ELF-1 (cell line): ENCODE data around the gene CTIF.

Experiments used
- DNase-seq: peaks from one replicate; pipeline ENCODE4 v3.0.0-alpha.2; 2016; ENCODE audit warnings: low read depth, low spot score

The CTIF gene

GRCh38 chr18:48898521-48898920, 359.7 kb downstream of the CTIF start:
- no peak for DNase-seq

GRCh38 chr18:48899558-48900174, 360.8 kb downstream of the CTIF start:
- no peak for DNase-seq

- DNase-seq, result no peak
These were observed 361.6 kb downstream of the CTIF start for GRCh38 chr18:48900469-48900868.

- no peak for DNase-seq
These were observed 362.6 kb downstream of the CTIF start for GRCh38 chr18:48901145-48902022.

GRCh38 chr18:48902023-48902855, 363.4 kb downstream of the CTIF start:
- DNase-seq, result peak; percentile 65

- peak; percentile 12 for DNase-seq
These were observed 364.2 kb downstream of the CTIF start for GRCh38 chr18:48902856-48903601.

- DNase-seq, result no peak
These were observed 365.3 kb downstream of the CTIF start for GRCh38 chr18:48904091-48904490.

GRCh38 chr18:48904847-48905394, 366.1 kb downstream of the CTIF start:
- no peak for DNase-seq

GRCh38 chr18:48905513-48905912, 366.7 kb downstream of the CTIF start:
- no peak for DNase-seq

- no peak for DNase-seq
These were observed 370.1 kb downstream of the CTIF start for GRCh38 chr18:48908916-48909315.

GRCh38 chr18:48909721-48910120, 370.9 kb downstream of the CTIF start:
- DNase-seq, result no peak

GRCh38 chr18:48910972-48911545, 372.2 kb downstream of the CTIF start:
- peak; percentile 8 for DNase-seq
